ENCODE results near the gene SLCO3A1.

DNA sequence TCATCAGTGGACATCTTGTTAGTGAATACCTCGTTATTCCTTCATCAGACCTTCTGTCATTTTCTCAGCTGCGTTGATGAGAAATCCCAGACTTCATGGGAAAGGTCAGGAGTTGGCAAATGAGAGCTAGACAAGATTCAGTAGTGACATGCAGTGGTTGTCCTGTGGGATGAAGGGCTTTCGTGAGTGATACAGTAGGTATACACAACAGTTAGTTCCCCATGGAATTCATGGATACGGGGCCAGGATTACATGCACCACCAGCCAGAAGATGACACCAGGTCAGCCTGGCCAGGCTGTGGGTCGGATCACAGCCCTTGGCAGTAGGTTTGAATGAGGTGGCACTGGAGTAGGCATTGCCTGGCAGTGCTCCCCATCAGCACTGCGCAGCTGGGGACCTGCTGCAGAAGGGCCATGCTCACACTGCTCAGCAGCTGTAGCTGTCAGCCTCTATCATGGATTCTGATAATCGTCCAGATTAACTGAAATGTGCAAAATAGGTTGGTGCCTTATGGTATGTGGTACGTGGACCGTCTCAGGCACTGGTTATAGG, 150.1 kb downstream of the SLCO3A1 start:
- TF ChIP-seq, protein P1, sequence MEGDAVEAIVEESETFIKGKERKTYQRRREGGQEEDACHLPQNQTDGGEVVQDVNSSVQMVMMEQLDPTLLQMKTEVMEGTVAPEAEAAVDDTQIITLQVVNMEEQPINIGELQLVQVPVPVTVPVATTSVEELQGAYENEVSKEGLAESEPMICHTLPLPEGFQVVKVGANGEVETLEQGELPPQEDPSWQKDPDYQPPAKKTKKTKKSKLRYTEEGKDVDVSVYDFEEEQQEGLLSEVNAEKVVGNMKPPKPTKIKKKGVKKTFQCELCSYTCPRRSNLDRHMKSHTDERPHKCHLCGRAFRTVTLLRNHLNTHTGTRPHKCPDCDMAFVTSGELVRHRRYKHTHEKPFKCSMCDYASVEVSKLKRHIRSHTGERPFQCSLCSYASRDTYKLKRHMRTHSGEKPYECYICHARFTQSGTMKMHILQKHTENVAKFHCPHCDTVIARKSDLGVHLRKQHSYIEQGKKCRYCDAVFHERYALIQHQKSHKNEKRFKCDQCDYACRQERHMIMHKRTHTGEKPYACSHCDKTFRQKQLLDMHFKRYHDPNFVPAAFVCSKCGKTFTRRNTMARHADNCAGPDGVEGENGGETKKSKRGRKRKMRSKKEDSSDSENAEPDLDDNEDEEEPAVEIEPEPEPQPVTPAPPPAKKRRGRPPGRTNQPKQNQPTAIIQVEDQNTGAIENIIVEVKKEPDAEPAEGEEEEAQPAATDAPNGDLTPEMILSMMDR (IDR thresholded peaks at IDR 0.05) = no peak
- TF ChIP-seq POLR2A (IDR thresholded peaks at IDR 0.05) = no peak

Data from adrenal gland (tissue), 5 donors.